Measurements from ENCODE around the gene SRSF10.

GRCh38 chr1:23953020-23953419 is 27.1 kb downstream of the SRSF10 start:
- TF ChIP-seq POLR2A (IDR thresholded peaks at IDR 0.05) (no peak), CTCF (IDR thresholded peaks at IDR 0.05) (no peak)
